HG02938 (cell line): ENCODE data around the gene CC2D2A.

ENCODE experiments used
- ATAC-seq: cut with Tn5 transposase; IDR thresholded peaks from one replicate; pipeline ENCODE4 v1.9.1; 2021; ENCODE audit warnings: mild to moderate bottlenecking, moderate library complexity; ENCODE audit not compliant: unreplicated experiment

The CC2D2A gene

GRCh38 chr4:15552557-15553362, 83.1 kb downstream of the CC2D2A start:
- no peak for ATAC-seq

GRCh38 chr4:15556511-15557092, 86.9 kb downstream of the CC2D2A start:
- ATAC-seq, result no peak

- ATAC-seq, result no peak
These were observed 88.3 kb downstream of the CC2D2A start for GRCh38 chr4:15557786-15558550.

- no peak for ATAC-seq
These were observed 88.9 kb downstream of the CC2D2A start for GRCh38 chr4:15558561-15558960.

- no peak for ATAC-seq
These were observed 92.4 kb downstream of the CC2D2A start for GRCh38 chr4:15562114-15562513.

- no peak for ATAC-seq
These were observed 92.9 kb downstream of the CC2D2A start for GRCh38 chr4:15562623-15563022.

- no peak for ATAC-seq
These were observed 94.2 kb downstream of the CC2D2A start for GRCh38 chr4:15563871-15564270.

GRCh38 chr4:15568821-15569220, 99.1 kb downstream of the CC2D2A start:
- no peak for ATAC-seq

GRCh38 chr4:15569746-15570145, 100.1 kb downstream of the CC2D2A start:
- no peak for ATAC-seq

- ATAC-seq, result no peak
These were observed 106.3 kb downstream of the CC2D2A start for GRCh38 chr4:15575966-15576365.

- ATAC-seq, result no peak
These were observed 107.8 kb downstream of the CC2D2A start for GRCh38 chr4:15577508-15577907.

GRCh38 chr4:15584785-15585184, 115.1 kb downstream of the CC2D2A start:
- no peak for ATAC-seq

- ATAC-seq, result no peak
These were observed 115.6 kb downstream of the CC2D2A start for GRCh38 chr4:15585331-15585730.

- ATAC-seq, result no peak
These were observed 116.4 kb downstream of the CC2D2A start for GRCh38 chr4:15586066-15586465.

GRCh38 chr4:15587649-15588048, 118.0 kb downstream of the CC2D2A start:
- ATAC-seq, result no peak

GRCh38 chr4:15592799-15593198, 123.1 kb downstream of the CC2D2A start:
- ATAC-seq, result no peak

GRCh38 chr4:15598644-15599043, 129.0 kb downstream of the CC2D2A start:
- no peak for ATAC-seq

- ATAC-seq, result no peak
These were observed 130.5 kb downstream of the CC2D2A start for GRCh38 chr4:15600176-15600575.

GRCh38 chr4:15601862-15602261, 132.2 kb downstream of the CC2D2A start:
- no peak for ATAC-seq

- ATAC-seq, result no peak
These were observed 135.9 kb downstream of the CC2D2A start for GRCh38 chr4:15605537-15605936.

- ATAC-seq, result no peak
These were observed 141.2 kb downstream of the CC2D2A start for GRCh38 chr4:15610855-15611254.

- no peak for ATAC-seq
These were observed 142.5 kb downstream of the CC2D2A start for GRCh38 chr4:15612136-15612535.
